SJCRH30 (cell line): ENCODE measurements around the gene CELSR1. TPM values are rescaled to one million over a fixed set of nuclear protein-coding genes. Genes with fewer than 3 reads are reported as not detected.
A peak's percentile ranks its signal among the peaks of the same experiment; 100 is the strongest.
"Not testable (repeated sequence)": the region's sequence is repeated elsewhere in the genome, so short reads cannot be mapped to it uniquely, and the experiment has no call there.

Experiments
- DNase-seq, 2 experiments: peaks; one replicate each; pipeline ENCODE4 v3.0.0-alpha.2; 2015 to 2020
- H3K27ac ChIP-seq: fragments of 250-450 bp; sonication (Bioruptor Pico); 2 replicates; pipeline ENCODE4 v1.5.1; 2020; ENCODE audit warnings: mild to moderate bottlenecking, moderate library complexity
- H3K27me3 ChIP-seq: fragments of 250-450 bp; sonication (Bioruptor Pico); 2 replicates; pipeline ENCODE4 v1.5.1; 2020; ENCODE audit warnings: mild to moderate bottlenecking, moderate library complexity
- H3K36me3 ChIP-seq: fragments of 250-450 bp; sonication (Bioruptor Pico); 2 replicates; pipeline ENCODE4 v1.5.1; 2020; ENCODE audit warnings: mild to moderate bottlenecking, moderate library complexity
- H3K4me1 ChIP-seq: fragments of 250-450 bp; sonication (Bioruptor Pico); 2 replicates; pipeline ENCODE4 v1.5.1; 2020; ENCODE audit warnings: mild to moderate bottlenecking, moderate library complexity
- H3K4me3 ChIP-seq: fragments of 250-450 bp; sonication (Bioruptor Pico); 2 replicates; pipeline ENCODE4 v1.5.1; 2020; ENCODE audit warnings: mild to moderate bottlenecking, moderate library complexity
- H3K9me3 ChIP-seq: fragments of 250-450 bp; sonication (Bioruptor Pico); replicated peaks from 2 replicates; pipeline ENCODE4 v1.5.1; 2020; ENCODE audit warnings: mild to moderate bottlenecking, moderate library complexity
- total RNA-seq: library from RNA; depleted of rRNA; stranded (reverse); fragments of >200 nt; shearing (Covaris generic); gene quantifications from 2 replicates; pipeline ENCODE4 v1.2.3, GENCODE V29; 2014

Gene CELSR1
- total RNA-seq, 1 experiment from 2014 or later: not detected

GRCh38 chr22:46397514-46397913, 139.9 kb downstream of the CELSR1 start:
- Histone ChIP-seq H3K4me3 (no peak overlapping the region), H3K27me3 (peaks cover 3% of the 10 kb centered on the region), H3K27ac (no peak overlapping the region), H3K36me3 (no peaks in the 10 kb centered on the region), H3K4me1 (no peaks in the 10 kb centered on the region), H3K9me3 (no peaks in the 10 kb centered on the region)
- no peak for DNase-seq

- not testable (repeated sequence) for H3K4me3 ChIP-seq, H3K27ac ChIP-seq, H3K4me1 ChIP-seq, H3K36me3 ChIP-seq, H3K9me3 ChIP-seq, DNase-seq, H3K27me3 ChIP-seq
Observed at GRCh38 chr22:46397049-46397448, 140.4 kb downstream of the CELSR1 start.

GRCh38 chr22:46395145-46395544, 142.3 kb downstream of the CELSR1 start:
- Histone ChIP-seq H3K27ac (no peak overlapping the region), H3K27me3 (no peaks in the 10 kb centered on the region; the same call in 1 of the 2 replicates), H3K36me3 (no peaks in the 10 kb centered on the region), H3K9me3 (no peaks in the 10 kb centered on the region), H3K4me1 (no peaks in the 10 kb centered on the region; the same call in 1 of the 2 replicates), H3K4me3 (no peak overlapping the region)
- DNase-seq: no peak

DNA sequence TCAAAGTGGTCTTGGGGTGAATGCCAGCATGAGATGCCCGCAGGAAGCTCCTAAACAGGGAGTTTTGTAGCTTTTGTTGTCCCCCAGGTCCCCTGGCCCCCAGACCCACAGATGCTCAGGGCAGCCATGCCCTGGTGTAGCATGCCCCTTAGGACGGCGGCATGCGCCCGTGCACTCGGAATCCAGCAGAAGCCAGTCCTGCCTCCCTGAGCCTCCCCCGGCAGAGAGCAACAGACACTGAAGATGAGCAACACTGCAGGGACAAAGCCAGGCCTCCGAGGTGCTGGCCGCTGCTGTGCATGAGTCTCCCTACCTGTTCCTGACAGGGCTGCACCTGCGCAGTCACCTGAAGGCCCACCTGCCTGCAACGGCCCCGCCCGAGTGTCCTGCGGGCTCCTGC, 142.8 kb downstream of the CELSR1 start:
- Histone ChIP-seq H3K36me3 (no peaks in the 10 kb centered on the region), H3K27ac (no peak overlapping the region), H3K9me3 (no peaks in the 10 kb centered on the region), H3K27me3 (peaks cover 3% of the 10 kb centered on the region; the same call in 1 of the 2 replicates), H3K4me1 (no peaks in the 10 kb centered on the region; the same call in 1 of the 2 replicates), H3K4me3 (no peak overlapping the region)
- no peak for DNase-seq

DNA sequence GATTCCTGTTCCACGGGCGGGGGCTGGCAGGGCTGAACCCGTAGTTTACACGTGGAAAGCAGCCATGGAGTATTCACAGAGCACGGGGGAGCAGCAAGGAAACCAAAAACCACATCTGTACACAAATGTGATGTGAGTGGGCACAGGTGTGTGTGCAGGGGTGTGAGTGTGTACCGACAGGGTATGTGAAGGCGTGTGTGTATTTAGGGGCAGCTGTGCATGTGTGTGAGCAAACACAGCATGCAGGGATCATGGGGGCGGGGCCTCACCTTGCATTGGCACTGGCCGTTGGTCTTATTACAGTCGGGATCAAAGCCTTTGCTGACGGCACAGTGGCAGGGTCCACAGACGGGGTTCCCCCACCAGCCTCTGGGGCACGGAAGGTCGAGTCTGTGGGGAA, 143.5 kb downstream of the CELSR1 start:
- peaks cover 4% of the 10 kb centered on the region; the same call in 1 of the 2 replicates for H3K27me3 ChIP-seq
- no peaks in the 10 kb centered on the region for H3K36me3 ChIP-seq
- DNase-seq: no peak
- no peak overlapping the region for H3K27ac ChIP-seq
- H3K9me3 ChIP-seq: no peaks in the 10 kb centered on the region
- H3K4me1 ChIP-seq: no peaks in the 10 kb centered on the region; the same call in 1 of the 2 replicates
- no peak overlapping the region for H3K4me3 ChIP-seq

- Histone ChIP-seq H3K4me3 (no peak overlapping the region), H3K4me1 (no peaks in the 10 kb centered on the region; the same call in 1 of the 2 replicates), H3K9me3 (no peaks in the 10 kb centered on the region), H3K27ac (no peak overlapping the region), H3K36me3 (no peaks in the 10 kb centered on the region), H3K27me3 (peaks cover 4% of the 10 kb centered on the region; the same call in 1 of the 2 replicates)
- DNase-seq: no peak
Observed at GRCh38 chr22:46392137-46392844, 145.1 kb downstream of the CELSR1 start.

DNA sequence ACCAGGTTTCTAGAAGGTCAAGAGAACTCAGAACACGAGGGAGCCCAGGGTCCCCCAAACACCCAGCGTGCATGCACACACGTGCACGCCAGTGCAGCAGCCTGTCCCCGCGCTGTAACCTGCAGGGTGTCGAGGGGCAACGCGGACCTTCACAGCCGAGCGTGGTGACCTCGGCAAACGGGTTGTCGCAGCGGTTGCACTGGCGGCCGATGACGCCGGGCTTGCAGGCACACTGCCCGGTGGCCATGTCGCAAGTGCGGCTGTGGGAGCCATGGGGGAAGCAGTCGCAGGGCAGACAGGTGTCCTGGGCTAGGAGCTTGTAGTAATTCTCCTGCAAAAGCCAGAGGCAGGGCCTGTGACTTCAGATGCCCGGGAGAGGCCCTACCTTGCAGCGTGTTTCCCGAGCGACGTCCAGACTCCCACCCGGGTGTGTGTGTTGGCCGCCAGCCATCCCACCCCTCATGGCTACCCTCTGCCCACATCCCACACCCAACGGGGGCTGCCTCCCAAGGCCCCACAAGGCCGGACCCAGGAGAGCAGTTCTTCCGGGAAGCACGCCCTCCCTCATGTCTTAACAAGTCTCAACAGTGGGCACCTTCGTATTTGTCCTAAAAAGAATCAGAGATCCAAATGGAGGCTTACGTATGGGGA, 145.8 kb downstream of the CELSR1 start:
- Histone ChIP-seq H3K4me3 (no peak overlapping the region), H3K4me1 (no peaks in the 10 kb centered on the region; the same call in 1 of the 2 replicates), H3K9me3 (no peaks in the 10 kb centered on the region), H3K36me3 (no peaks in the 10 kb centered on the region), H3K27me3 (peaks cover 4% of the 10 kb centered on the region; the same call in 1 of the 2 replicates), H3K27ac (no peak overlapping the region)
- DNase-seq: no peak

- Histone ChIP-seq H3K27ac (no peak overlapping the region), H3K27me3 (peaks cover 4% of the 10 kb centered on the region; the same call in 1 of the 2 replicates), H3K9me3 (no peaks in the 10 kb centered on the region), H3K4me3 (peak overlapping the region; percentile 39), H3K4me1 (no peaks in the 10 kb centered on the region; the same call in 1 of the 2 replicates), H3K36me3 (no peaks in the 10 kb centered on the region)
- DNase-seq: peak; percentile 70 to 81
Observed at GRCh38 chr22:46390652-46391301, 146.6 kb downstream of the CELSR1 start.

DNA sequence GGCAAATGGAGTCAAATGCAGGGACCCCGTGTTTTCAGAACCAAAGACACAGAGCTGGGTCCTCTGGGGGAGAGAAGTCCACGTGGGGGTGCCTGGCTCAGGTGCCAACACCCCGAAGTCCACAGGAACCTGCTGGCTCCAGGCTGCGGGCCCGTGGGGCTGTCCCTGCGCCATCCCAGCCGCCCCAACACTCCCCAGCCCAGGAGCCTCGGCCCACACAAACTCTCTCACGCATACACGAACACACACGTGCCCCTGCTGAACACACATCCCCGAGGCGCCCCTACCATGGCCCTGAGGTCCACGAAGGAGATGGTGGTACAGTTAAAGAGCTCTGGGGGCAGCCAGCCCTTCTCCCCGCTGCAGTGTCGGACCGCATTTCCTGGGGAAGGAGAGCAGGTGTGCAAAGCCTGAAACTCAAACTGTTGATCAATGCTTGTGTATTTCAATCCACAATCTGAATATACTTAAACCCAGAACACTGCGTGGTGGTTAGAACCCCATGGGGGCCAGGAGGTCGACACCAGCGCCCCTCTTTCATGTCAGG, 147.2 kb downstream of the CELSR1 start:
- H3K36me3 ChIP-seq: no peaks in the 10 kb centered on the region
- H3K27me3 ChIP-seq: peaks cover 4% of the 10 kb centered on the region; the same call in 1 of the 2 replicates
- peak overlapping the region; percentile 39 for H3K4me3 ChIP-seq
- DNase-seq: no peak
- no peak overlapping the region for H3K27ac ChIP-seq
- no peaks in the 10 kb centered on the region for H3K9me3 ChIP-seq
- no peaks in the 10 kb centered on the region; the same call in 1 of the 2 replicates for H3K4me1 ChIP-seq

DNA sequence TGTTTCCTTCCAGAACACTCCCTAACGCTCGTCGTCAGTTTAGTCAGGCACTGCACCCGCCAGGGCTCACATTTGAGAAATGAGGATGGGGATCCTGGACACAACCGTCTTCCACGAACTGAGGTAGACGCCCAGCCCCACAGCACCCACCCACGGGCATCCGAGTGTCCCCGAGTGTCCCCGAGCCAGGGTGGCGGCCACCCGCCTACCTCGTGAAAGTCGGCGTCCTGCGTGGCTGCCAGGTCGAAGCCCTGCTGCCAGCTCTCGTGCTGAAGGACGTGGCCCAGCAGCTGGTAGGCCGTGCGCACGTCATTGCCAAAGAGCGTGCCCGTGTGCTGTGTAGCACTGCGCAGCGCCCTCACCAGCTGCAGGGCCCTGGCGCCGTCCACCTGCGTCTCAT, 148.3 kb downstream of the CELSR1 start:
- H3K4me1 ChIP-seq: no peaks in the 10 kb centered on the region; the same call in 1 of the 2 replicates
- no peak overlapping the region for H3K27ac ChIP-seq
- no peaks in the 10 kb centered on the region for H3K9me3 ChIP-seq
- peaks cover 4% of the 10 kb centered on the region; the same call in 1 of the 2 replicates for H3K27me3 ChIP-seq
- no peaks in the 10 kb centered on the region for H3K36me3 ChIP-seq
- H3K4me3 ChIP-seq: no peak overlapping the region
- no peak for DNase-seq

DNA sequence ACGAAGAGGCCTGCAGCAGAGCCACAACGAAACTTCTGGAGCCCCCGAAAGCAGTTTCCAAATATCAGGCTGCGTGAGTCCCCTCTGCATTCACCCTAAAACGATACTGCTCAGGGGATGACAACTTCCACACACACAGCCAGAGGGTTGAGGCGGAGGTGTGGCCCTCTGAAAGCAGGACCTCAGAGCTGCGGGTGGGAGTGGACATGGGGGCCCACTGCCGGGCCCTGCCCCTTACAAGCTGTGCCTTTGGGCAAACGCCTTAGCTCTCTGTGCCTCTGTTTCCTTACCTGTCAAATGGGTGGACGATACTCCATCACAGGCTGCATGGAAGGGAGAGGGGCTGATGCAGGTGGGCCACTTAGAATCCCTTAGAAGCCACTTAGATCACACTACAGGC, 148.8 kb downstream of the CELSR1 start:
- Histone ChIP-seq H3K4me1 (no peaks in the 10 kb centered on the region; the same call in 1 of the 2 replicates), H3K9me3 (no peaks in the 10 kb centered on the region), H3K27me3 (peaks cover 4% of the 10 kb centered on the region; the same call in 1 of the 2 replicates), H3K4me3 (no peak overlapping the region), H3K36me3 (no peaks in the 10 kb centered on the region), H3K27ac (no peak overlapping the region)
- DNase-seq: no peak

DNA sequence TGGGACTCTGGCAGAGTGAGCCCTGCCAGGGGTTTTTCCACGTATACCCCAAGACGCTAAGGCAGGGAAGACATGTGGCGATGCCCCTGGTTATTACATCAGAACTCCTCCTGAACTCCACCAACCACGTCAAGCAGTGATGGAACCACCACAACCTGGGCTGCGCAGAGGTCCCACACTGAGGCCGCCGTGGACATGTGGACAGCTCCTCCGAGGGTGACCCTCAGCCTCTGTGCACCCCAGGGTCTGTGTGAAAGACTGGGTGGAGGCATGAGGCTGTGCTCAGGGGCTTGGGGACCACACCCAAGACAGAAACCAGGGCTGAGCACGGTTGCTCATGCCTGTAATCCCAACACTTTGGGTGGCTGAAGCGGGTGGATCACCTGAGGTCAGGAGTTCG, 149.7 kb downstream of the CELSR1 start:
- no peak overlapping the region for H3K27ac ChIP-seq
- H3K36me3 ChIP-seq: no peaks in the 10 kb centered on the region
- H3K27me3 ChIP-seq: peaks cover 4% of the 10 kb centered on the region; the same call in 1 of the 2 replicates
- no peaks in the 10 kb centered on the region; the same call in 1 of the 2 replicates for H3K4me1 ChIP-seq
- no peak overlapping the region for H3K4me3 ChIP-seq
- no peak for DNase-seq
- no peaks in the 10 kb centered on the region for H3K9me3 ChIP-seq

GRCh38 chr22:46386312-46386711, 151.1 kb downstream of the CELSR1 start:
- no peaks in the 10 kb centered on the region; the same call in 1 of the 2 replicates for H3K4me1 ChIP-seq
- H3K27me3 ChIP-seq: peaks cover 7% of the 10 kb centered on the region; the same call in 1 of the 2 replicates
- no peaks in the 10 kb centered on the region for H3K36me3 ChIP-seq
- H3K9me3 ChIP-seq: no peaks in the 10 kb centered on the region
- no peak overlapping the region for H3K4me3 ChIP-seq
- no peak for DNase-seq
- H3K27ac ChIP-seq: no peak overlapping the region

- Histone ChIP-seq H3K27ac (no peak overlapping the region), H3K4me3 (no peak overlapping the region), H3K27me3 (peaks cover 8% of the 10 kb centered on the region; the same call in 1 of the 2 replicates), H3K9me3 (no peaks in the 10 kb centered on the region), H3K36me3 (no peaks in the 10 kb centered on the region), H3K4me1 (peaks cover 3% of the 10 kb centered on the region; the same call in 1 of the 2 replicates)
- DNase-seq: no peak
Observed at GRCh38 chr22:46382524-46382923, 154.9 kb downstream of the CELSR1 start.
